Fibroblast of lung (primary cell): ENCODE measurements around the gene WDFY2. TPM values are rescaled to one million over a fixed set of nuclear protein-coding genes. Genes with fewer than 3 reads are reported as not detected.
A peak's percentile ranks its signal among the peaks of the same experiment; 100 is the strongest.

Source experiments
- DNase-seq, 2 donors: peaks; one replicate each; pipeline versions ENCODE4 v3.0.0 to v3.0.0-alpha.2; 2010; ENCODE audit warnings: low read depth in 2 of 2
- H2AFZ ChIP-seq: 2 replicates; pipeline ENCODE4 v1.5.1; 2012; ENCODE audit warnings: low read length, control low read depth, inconsistent platforms
- H3K27ac ChIP-seq: 2 replicates; pipeline ENCODE4 v1.5.1; 2011; ENCODE audit warnings: low read length, control low read depth; ENCODE audit not compliant: insufficient read depth
- H3K27me3 ChIP-seq: 2 replicates; pipeline ENCODE4 v1.5.1; 2011; ENCODE audit warnings: mild to moderate bottlenecking, low read length; ENCODE audit not compliant: control insufficient read depth, insufficient read depth
- H3K36me3 ChIP-seq: 2 replicates; pipeline ENCODE4 v1.5.1; 2011; ENCODE audit warnings: low read length; ENCODE audit not compliant: control insufficient read depth, insufficient read depth
- H3K4me1 ChIP-seq: 2 replicates; pipeline ENCODE4 v1.5.1; 2011; ENCODE audit warnings: low read length; ENCODE audit not compliant: control insufficient read depth, insufficient read depth; ENCODE audit errors: extremely low read depth
- H3K4me2 ChIP-seq: 2 replicates; pipeline ENCODE4 v1.5.1; 2011; ENCODE audit warnings: low read length, control low read depth; ENCODE audit not compliant: insufficient read depth; ENCODE audit errors: extremely low read depth
- H3K4me3 ChIP-seq, 4 experiments: fragments of 200-600 bp in 1 of 4; sonication (generic) in 1 of 4; replicated peaks in 1 of 4; 2 replicates each; pipeline ENCODE4 v1.5.1; 2011 to 2016; ENCODE audit warnings: low read length in 4 of 4, low read depth in 3 of 4, mild to moderate bottlenecking in 3 of 4, control low read depth in 2 of 4, inconsistent platforms in 1 of 4, mixed read lengths in 1 of 4; ENCODE audit not compliant: insufficient read depth in 1 of 4; ENCODE audit errors: control extremely low read depth in 1 of 4
- H3K79me2 ChIP-seq: 2 replicates; pipeline ENCODE4 v1.5.1; 2012; ENCODE audit warnings: mild to moderate bottlenecking, low read length, inconsistent platforms; ENCODE audit not compliant: control insufficient read depth, insufficient read depth
- H3K9ac ChIP-seq: 2 replicates; pipeline ENCODE4 v1.5.1; 2011; ENCODE audit warnings: mild to moderate bottlenecking, low read length, control low read depth; ENCODE audit not compliant: insufficient read depth
- H3K9me3 ChIP-seq: 2 replicates; pipeline ENCODE4 v1.5.1; 2012; ENCODE audit warnings: low read depth, low read length; ENCODE audit not compliant: control insufficient read depth, insufficient read depth
- H4K20me1 ChIP-seq: 2 replicates; pipeline ENCODE4 v1.5.1; 2011; ENCODE audit warnings: low read length; ENCODE audit not compliant: control insufficient read depth, insufficient read depth; ENCODE audit errors: extremely low read depth
- EZH2 ChIP-seq: IDR thresholded peaks from 2 replicates; pipeline ENCODE4 v1.5.1; 2012; ENCODE audit warnings: low read length, control low read depth, mild to moderate bottlenecking; ENCODE audit errors: missing control alignments
- polyA plus RNA-seq, 2 donors: library from polyadenylated mRNA; depleted of rRNA in 1 of 2; stranded (reverse) in 1 of 2; unstranded in 1 of 2; fragments of >200 nt; gene quantifications; 2 replicates each; pipeline ENCODE4 v1.2.1, GENCODE V29; 2011 to 2012; ENCODE audit warnings: missing spikeins in 1 of 2
- total RNA-seq: library from RNA; depleted of rRNA; stranded (reverse); fragments of >200 nt; gene quantifications from 2 replicates; pipeline ENCODE4 v1.2.1, GENCODE V29; 2014
- TF ChIP-seq, protein P1 (sequence below), 2 donors: IDR thresholded peaks in 1 of 2; conservative IDR thresholded peaks in 1 of 2; 1 replicate in 1 of 2; 2 replicates in 1 of 2; pipeline ENCODE4 v1.5.1; 2011 to 2012; ENCODE audit warnings: low read length in 2 of 2, control low read depth in 1 of 2, inconsistent platforms in 1 of 2, low read depth in 1 of 2, mild to moderate bottlenecking in 1 of 2

The WDFY2 gene
- total and polyA plus RNA-seq, 2 donors (not counting 1 experiment from before 2014, with no cell fraction given): 4.9 to 9.2 TPM

DNA sequence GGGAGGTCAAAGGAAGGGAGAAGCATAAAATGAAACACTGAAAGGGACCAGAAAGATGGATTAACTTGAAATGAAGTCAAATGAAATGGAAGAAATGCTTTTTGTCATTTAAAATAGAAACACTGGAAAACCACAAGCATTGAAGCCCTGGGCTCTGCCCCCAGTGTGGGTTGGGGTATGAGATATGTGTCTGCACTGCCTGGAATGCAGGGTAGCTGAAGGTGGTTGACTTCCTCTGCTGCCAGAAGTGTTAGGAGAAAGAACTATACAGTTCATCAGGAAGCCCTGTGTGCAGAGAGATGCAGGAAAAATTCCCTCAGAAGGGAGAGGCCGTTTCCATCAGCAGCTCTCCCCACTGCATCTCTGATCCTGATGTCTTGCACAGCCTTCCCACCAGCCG, 150.5 kb downstream of the WDFY2 start:
- Histone ChIP-seq H3K4me1 (peaks cover 17% of the 10 kb centered on the region), H3K79me2 (no peaks in the 10 kb centered on the region), H3K9me3 (no peaks in the 10 kb centered on the region), H3K4me2 (no peak overlapping the region), H3K27me3 (no peaks in the 10 kb centered on the region), H4K20me1 (no peaks in the 10 kb centered on the region), H3K36me3 (no peaks in the 10 kb centered on the region), H2AFZ (no peak overlapping the region), H3K27ac (no peak overlapping the region), H3K9ac (no peak overlapping the region), H3K4me3 (no peak overlapping the region)
- peak in 1 of 2 donors; percentile 84 for DNase-seq
- TF ChIP-seq, protein P1, sequence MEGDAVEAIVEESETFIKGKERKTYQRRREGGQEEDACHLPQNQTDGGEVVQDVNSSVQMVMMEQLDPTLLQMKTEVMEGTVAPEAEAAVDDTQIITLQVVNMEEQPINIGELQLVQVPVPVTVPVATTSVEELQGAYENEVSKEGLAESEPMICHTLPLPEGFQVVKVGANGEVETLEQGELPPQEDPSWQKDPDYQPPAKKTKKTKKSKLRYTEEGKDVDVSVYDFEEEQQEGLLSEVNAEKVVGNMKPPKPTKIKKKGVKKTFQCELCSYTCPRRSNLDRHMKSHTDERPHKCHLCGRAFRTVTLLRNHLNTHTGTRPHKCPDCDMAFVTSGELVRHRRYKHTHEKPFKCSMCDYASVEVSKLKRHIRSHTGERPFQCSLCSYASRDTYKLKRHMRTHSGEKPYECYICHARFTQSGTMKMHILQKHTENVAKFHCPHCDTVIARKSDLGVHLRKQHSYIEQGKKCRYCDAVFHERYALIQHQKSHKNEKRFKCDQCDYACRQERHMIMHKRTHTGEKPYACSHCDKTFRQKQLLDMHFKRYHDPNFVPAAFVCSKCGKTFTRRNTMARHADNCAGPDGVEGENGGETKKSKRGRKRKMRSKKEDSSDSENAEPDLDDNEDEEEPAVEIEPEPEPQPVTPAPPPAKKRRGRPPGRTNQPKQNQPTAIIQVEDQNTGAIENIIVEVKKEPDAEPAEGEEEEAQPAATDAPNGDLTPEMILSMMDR (conservative IDR thresholded peaks at IDR 0.05 in 1 of 2, IDR thresholded peaks at IDR 0.05 in 1 of 2; ENCODE audit: low read depth in 1 of 2, low read length in 2 of 2): no peak
- no peak for TF ChIP-seq EZH2

DNA sequence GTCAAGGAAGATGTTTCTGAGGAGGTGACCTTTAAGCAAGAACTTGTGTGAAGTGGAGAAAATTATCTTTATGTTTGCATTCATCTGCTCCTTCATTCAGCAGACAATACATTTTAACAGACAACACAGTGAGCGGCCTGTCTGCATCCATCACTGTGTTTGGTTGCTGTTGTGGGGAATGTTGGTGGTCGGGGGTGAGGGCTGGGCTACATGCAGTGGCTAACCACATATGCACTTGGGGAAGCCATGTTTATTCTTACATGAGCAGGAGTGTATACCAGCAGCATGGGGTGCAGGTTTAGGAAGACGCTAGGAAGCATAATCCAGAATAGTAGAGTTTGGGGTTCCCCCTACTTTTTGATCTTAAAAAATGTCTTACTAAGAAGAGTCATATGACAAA, 153.3 kb downstream of the WDFY2 start:
- no peak for DNase-seq
- Histone ChIP-seq H4K20me1 (no peaks in the 10 kb centered on the region), H3K36me3 (no peaks in the 10 kb centered on the region)

DNA sequence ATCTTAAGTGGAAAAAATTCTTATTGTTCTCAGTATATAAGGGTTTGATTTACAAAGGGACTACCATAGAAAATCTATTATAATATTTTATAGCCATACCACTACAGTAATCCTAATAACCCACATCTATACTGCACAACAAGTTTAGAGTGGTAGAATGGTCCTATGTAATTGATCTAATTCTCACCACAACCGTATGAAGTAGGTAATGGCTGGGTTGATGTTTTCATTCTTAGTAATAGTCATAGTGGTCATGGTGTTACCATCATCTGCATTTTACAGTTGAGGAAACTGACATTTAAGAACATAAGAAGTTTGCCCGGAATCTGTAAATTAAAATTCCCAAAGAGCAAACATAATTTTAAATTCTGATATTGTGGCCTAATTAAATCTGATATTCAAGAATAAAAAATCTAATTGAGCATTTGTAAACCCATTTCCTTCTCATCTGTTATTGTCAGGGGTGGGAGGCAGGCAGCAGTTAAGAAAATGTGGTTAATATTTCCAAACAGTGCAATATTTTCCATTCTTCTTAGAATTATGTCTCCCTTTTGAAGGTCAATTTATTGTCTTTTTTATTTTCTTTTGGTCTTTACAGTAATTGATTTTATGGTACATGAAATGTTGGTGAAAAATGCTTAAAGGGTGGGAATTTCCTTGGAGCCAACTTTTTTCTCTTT, 154.1 kb downstream of the WDFY2 start:
- Histone ChIP-seq H3K36me3 (no peaks in the 10 kb centered on the region), H3K4me3 (no peak overlapping the region), H3K9ac (no peak overlapping the region), H2AFZ (no peak overlapping the region), H3K79me2 (no peaks in the 10 kb centered on the region), H3K27me3 (no peaks in the 10 kb centered on the region), H3K4me1 (no peaks in the 10 kb centered on the region), H3K27ac (no peak overlapping the region), H3K9me3 (no peaks in the 10 kb centered on the region), H4K20me1 (no peaks in the 10 kb centered on the region), H3K4me2 (no peak overlapping the region)
- TF ChIP-seq, protein P1 (conservative IDR thresholded peaks at IDR 0.05 in 1 of 2, IDR thresholded peaks at IDR 0.05 in 1 of 2; ENCODE audit: low read depth in 1 of 2, low read length in 2 of 2): no peak
- TF ChIP-seq EZH2: no peak
- DNase-seq: no peak

More for the DNA sequence above, 153.3 kb downstream of the WDFY2 start:
- no peak overlapping the region for H3K27ac ChIP-seq
- no peak overlapping the region for H3K9ac ChIP-seq
- H3K9me3 ChIP-seq: no peaks in the 10 kb centered on the region
- no peak for TF ChIP-seq EZH2
- TF ChIP-seq, protein P1 (conservative IDR thresholded peaks at IDR 0.05 in 1 of 2, IDR thresholded peaks at IDR 0.05 in 1 of 2; ENCODE audit: low read depth in 1 of 2, low read length in 2 of 2): no peak
- H3K79me2 ChIP-seq: no peaks in the 10 kb centered on the region
- no peak overlapping the region for H3K4me3 ChIP-seq
- no peak overlapping the region for H3K4me2 ChIP-seq
- H2AFZ ChIP-seq: no peak overlapping the region
- H3K4me1 ChIP-seq: no peaks in the 10 kb centered on the region
- no peaks in the 10 kb centered on the region for H3K27me3 ChIP-seq
